ENCODE data around the gene NOX4.
"Not testable (repeated sequence)": the region's sequence is repeated elsewhere in the genome, so short reads cannot be mapped to it uniquely, and the experiment has no call there.

The NOX4 gene

DNA sequence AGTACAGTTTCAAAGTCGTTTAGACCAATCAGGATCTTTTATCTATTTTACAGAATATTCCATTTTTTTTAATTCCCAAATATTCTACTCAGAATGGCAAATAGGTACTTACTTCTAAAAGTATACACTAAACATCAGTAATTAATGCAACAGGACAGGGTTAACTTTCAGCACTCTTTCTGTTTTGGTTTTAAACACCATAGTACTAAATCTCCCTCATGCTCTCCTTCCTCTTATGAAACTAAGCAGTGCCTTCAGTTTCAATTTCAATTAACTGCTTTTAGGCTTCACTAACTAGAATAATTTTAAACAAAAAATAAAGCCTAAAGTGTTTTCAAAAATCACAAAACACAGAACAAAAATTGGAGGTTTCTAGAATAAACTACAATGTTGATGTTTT is 57.9 kb downstream of the NOX4 start:
- no peak overlapping the region for H3K4me3 ChIP-seq (ENCODE audit: low read depth, low read length)
- TF ChIP-seq, protein P1, sequence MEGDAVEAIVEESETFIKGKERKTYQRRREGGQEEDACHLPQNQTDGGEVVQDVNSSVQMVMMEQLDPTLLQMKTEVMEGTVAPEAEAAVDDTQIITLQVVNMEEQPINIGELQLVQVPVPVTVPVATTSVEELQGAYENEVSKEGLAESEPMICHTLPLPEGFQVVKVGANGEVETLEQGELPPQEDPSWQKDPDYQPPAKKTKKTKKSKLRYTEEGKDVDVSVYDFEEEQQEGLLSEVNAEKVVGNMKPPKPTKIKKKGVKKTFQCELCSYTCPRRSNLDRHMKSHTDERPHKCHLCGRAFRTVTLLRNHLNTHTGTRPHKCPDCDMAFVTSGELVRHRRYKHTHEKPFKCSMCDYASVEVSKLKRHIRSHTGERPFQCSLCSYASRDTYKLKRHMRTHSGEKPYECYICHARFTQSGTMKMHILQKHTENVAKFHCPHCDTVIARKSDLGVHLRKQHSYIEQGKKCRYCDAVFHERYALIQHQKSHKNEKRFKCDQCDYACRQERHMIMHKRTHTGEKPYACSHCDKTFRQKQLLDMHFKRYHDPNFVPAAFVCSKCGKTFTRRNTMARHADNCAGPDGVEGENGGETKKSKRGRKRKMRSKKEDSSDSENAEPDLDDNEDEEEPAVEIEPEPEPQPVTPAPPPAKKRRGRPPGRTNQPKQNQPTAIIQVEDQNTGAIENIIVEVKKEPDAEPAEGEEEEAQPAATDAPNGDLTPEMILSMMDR (IDR thresholded peaks at IDR 0.05; ENCODE audit: low read depth, low read length, missing control alignments), result no peak
- no peak for DNase-seq (ENCODE audit: low read depth)

DNA sequence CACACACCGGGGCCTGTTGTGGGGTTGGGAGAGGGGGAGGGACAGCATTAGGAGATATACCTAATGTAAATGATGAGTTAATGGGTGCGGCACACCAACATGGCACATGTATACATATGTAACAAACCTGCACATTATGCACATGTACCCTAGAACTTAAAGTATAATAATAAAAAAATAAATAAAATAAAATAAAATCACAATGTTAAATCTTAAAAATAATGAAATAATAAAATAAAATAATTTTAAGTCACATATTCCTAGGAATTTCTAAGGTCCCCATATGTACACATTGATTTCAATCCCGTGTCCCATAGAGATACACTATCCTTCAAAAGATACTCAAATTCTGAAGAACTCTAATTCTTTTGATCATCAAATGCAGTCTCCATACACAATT is 59.0 kb downstream of the NOX4 start:
- not testable (repeated sequence) for DNase-seq (ENCODE audit: low read depth); H3K4me3 ChIP-seq (ENCODE audit: low read depth, low read length)

DNA sequence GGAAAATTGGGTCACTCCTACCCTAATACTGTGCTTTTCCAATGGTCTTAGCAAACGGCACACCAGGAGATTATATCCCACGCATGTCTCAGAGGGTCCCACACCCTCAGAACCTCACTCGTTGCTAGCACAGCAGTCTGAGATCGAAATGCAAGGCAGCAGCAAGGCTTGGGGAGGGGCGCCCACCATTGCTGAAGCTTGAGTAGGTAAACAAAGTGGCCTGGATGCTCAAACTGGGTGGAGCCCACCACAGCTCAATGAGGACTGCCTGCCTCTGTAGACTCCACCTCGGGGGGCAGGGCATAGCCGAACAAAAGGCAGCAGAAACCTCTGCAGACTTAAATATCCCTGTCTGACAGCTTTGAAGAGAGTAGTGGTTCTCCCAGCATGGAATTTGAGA is 64.7 kb downstream of the NOX4 start:
- DNase-seq (ENCODE audit: low read depth); H3K4me3 ChIP-seq (ENCODE audit: low read depth, low read length): not testable (repeated sequence)

DNA sequence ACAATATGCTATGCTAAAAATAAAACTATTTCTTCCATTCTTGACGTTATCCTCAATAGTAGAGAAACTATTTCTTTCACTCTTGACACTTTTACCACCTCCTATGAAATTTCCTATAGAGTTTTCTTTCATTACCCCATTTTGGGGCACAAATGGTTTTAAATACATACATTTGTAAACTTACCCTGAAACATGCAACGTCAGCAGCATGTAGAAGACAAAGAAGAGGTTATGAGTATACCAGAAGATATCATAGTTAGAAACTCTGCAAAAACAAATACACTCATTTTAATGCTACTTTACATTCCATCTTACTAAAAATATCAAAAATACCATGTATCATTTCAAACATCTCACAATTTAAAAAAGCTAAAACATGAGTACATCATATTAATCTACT is 69.5 kb downstream of the NOX4 start:
- H3K4me3 ChIP-seq (ENCODE audit: low read depth, low read length), result no peak overlapping the region
- no peak for DNase-seq (ENCODE audit: low read depth)
- TF ChIP-seq, protein P1 (IDR thresholded peaks at IDR 0.05; ENCODE audit: low read depth, low read length, missing control alignments), result no peak

DNA sequence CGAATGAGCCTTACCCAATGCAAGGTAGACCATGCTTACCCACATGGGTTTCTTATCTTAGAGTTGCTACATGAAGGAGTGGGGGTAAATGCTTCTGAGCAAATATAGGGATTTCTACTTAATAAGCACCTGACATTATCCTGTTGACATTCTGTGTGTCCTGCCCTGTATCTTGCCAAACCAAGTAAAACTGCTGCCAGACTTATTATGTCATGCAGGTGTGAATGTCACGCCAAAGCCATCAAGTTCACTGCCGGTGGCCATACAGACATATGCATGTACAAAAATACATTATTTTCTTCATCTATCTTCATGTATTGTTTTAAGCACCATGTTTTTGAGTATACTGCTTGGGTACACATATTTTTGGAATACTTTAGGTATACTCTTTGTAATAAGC is 70.2 kb downstream of the NOX4 start:
- TF ChIP-seq, protein P1 (IDR thresholded peaks at IDR 0.05; ENCODE audit: low read depth, low read length, missing control alignments), result no peak
- no peak overlapping the region for H3K4me3 ChIP-seq (ENCODE audit: low read depth, low read length)
- DNase-seq (ENCODE audit: low read depth), result no peak

DNA sequence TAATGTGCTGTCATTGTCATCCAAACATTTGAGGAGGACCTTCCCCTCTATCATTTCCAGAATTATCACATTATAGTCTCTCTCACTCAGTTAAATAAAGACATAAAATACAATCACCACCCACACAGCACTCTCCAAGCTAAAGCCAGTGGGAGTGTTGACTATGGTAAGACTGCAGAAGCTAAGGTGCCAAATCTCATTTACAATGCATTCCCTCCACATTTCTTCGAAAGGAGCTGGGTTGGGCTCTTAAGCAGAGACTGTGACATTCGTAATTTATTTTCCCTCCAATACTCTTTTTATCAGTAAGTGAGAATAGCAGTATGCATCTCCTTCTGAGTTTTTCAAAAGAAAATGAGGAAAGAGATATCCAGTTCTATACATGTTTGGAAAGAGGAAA is 74.2 kb downstream of the NOX4 start:
- no peak for DNase-seq (ENCODE audit: low read depth)
- TF ChIP-seq, protein P1 (IDR thresholded peaks at IDR 0.05; ENCODE audit: low read depth, low read length, missing control alignments), result no peak
- H3K4me3 ChIP-seq (ENCODE audit: low read depth, low read length), result no peak overlapping the region

DNA sequence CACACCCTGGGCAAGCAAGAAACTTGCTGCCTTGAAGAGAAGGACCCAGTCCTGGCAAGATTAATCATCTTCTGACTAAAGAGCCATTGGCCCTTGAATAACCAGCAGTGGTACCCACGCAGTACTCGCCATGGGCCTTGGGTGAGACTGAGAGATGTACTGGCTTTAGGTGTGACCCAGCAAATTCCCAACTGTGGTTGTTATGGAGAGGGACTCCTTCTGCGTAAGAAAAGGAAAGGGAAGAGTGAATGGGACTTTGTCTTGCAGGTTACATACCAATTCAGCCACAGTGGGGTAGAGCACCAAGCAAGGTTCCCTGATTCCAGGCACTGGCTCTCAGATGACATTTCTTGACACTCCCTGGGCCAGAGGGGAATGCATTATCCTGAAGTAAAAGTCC is 80.1 kb downstream of the NOX4 start:
- not testable (repeated sequence) for H3K4me3 ChIP-seq (ENCODE audit: low read depth, low read length); DNase-seq (ENCODE audit: low read depth)

DNA sequence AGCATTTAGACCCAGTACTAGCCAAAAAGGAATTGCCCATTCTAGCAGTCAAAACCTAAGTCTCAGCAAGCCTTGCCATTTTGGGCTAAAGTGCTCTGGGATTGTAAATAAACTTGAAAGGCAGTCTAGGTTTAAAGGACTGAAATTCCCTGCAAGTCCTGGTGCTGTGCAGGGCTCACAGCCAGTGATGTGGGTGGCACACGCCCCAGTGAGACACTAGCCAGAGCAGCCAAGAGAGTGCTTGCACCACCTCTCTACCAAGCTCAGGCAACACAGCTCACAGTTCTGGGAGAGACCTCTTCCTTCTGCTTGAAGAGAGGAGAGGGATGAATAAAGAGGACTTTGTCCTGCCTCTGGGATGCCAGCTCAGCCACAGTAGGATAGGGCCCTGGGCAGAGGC is 80.5 kb downstream of the NOX4 start:
- DNase-seq (ENCODE audit: low read depth); H3K4me3 ChIP-seq (ENCODE audit: low read depth, low read length): not testable (repeated sequence)

DNA sequence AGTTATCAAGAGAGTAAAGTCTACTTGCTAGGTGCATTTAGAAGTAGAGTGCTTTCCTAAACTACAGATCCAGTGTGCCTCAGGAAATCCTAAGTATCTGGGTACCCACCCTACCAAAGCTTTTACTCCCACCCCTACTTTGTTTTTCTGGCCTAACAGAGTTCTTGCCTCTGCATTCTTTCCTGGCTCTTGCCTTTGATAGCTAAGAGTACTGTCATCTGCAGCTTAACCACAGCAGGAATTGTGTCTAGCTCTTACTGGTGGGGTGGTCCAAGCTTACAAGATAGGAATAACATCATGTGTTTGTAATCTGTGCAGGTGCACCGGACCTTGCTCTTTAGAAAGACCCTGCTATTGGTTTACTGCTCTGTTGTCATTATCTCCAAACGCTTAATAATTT is 82.7 kb downstream of the NOX4 start:
- not testable (repeated sequence) for DNase-seq (ENCODE audit: low read depth); H3K4me3 ChIP-seq (ENCODE audit: low read depth, low read length)

DNA sequence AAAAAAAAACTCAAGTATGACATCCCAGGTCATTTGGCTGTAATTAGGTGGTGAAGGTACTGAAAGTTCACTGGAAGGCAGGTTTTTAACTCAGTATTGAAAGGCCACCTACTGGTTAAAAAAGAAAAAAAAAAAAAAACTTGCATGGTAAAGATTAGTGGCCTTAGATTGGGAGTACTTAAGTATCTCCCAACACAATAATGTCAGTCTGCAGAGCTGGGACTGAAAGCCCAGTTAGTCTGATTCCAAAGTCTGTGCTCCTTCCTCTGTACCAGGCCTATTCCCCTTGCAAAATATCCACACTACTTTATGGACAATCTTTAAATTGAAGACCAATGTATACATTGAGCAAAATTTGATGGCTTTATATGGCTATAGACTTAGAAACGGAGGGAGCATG is 85.5 kb downstream of the NOX4 start:
- TF ChIP-seq, protein P1 (IDR thresholded peaks at IDR 0.05; ENCODE audit: low read depth, low read length, missing control alignments), result no peak
- DNase-seq (ENCODE audit: low read depth), result no peak
- no peak overlapping the region for H3K4me3 ChIP-seq (ENCODE audit: low read depth, low read length)

DNA sequence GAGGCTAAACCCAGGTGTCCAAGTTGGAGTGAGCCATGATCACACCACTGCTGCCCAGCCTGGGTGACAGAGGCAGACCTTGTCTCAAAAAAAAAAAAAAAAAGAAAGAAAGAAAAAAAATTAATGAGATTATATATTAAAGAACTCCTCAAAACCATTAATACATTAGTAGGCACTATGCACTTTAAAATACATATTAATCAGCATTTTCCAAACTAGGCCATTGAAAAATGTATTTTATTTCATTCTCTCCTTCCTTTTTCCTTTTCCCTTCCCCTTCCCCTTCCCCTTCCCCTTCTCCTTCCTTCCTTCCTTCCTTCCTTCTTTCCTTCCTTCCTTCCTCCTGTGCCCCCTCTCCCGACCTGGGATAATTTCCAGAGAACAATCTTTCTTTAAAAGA is 99.5 kb downstream of the NOX4 start:
- not testable (repeated sequence) for H3K4me3 ChIP-seq (ENCODE audit: low read depth, low read length); DNase-seq (ENCODE audit: low read depth)

DNA sequence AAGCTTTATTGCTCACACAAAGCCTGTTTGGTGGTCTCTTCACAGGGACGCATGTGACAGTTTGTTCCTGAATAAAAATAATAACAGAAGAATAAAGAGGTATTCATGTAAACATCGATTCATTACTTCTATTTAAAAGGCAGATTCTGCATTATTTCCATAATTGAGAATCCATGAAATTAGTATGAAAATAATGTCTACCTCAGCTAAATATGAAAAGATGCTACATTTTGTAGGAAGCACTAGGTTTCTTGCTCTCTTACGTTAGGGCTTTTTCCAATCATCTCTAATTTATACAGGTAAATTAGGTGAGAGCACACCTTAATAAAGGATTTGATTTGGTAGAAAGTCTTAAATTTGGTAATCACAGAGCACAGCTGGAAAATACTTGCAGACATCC is 103.7 kb downstream of the NOX4 start:
- not testable (repeated sequence) for DNase-seq (ENCODE audit: low read depth); H3K4me3 ChIP-seq (ENCODE audit: low read depth, low read length)

DNA sequence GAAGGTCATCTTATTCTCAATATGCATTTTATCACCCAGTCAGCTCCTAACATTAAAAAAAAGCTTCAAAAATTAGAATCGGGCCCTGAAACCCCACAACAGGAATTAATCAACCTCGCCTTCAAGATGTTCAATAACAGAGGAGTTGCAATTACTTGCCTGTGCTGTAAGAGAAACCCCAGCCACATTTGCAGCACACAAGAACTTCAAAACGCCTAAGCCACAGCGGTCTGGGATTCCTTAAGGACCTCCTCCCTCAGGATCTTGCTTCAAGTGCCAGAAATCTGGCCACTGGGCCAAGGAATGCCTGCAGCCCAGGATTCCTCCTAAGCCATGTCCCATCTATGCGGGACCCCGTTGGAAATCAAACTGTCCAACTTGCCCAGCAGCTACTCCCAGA is 108.2 kb downstream of the NOX4 start:
- DNase-seq (ENCODE audit: low read depth); H3K4me3 ChIP-seq (ENCODE audit: low read depth, low read length): not testable (repeated sequence)

Measured in GM12864 (cell line).